ENCODE measurements around the gene FBLN5. TPM values are rescaled to one million over a fixed set of nuclear protein-coding genes. Genes with fewer than 3 reads are reported as not detected.

Gene FBLN5
- total RNA-seq, 4 donors from 2014 or later, result 79.7 to 161 (median 116) TPM

- no peaks in the 10 kb centered on the region for H3K27me3 ChIP-seq
- intact Hi-C loops (cut with DNase I), result no loop called here
- WGBS, result 100% methylated on average over 2 of the region's 2 CpGs
- H3K36me3 ChIP-seq, result peaks cover 45 to 78% (median 66%) of the 10 kb centered on the region in 4 donors
- H3K4me3 ChIP-seq, result no peak overlapping the region
- TF ChIP-seq EP300 (IDR thresholded peaks at IDR 0.05) (no peak), POLR2AphosphoS5 (IDR thresholded peaks at IDR 0.05) (no peak), CTCF (IDR thresholded peaks at IDR 0.05) (no peak), POLR2A (IDR thresholded peaks at IDR 0.05; ENCODE audit: low read depth) (no peak)
- no peaks in the 10 kb centered on the region for H3K4me1 ChIP-seq
- no peak for DNase-seq (ENCODE audit: extremely low spot score)
- no peak overlapping the region for H3K27ac ChIP-seq (replicated peaks in 1 of 4)
- no peaks in the 10 kb centered on the region for H3K9me3 ChIP-seq
Measured at GRCh38 chr14:91971188-91971778, 23.8 kb upstream of the FBLN5 start.

GRCh38 chr14:91968280-91968679 is 20.8 kb upstream of the FBLN5 start:
- no peak for DNase-seq (ENCODE audit: extremely low spot score)
- H3K4me3 ChIP-seq, result no peak overlapping the region
- H3K27ac ChIP-seq (replicated peaks in 1 of 4), result no peak overlapping the region
- H3K36me3 ChIP-seq, result peaks cover 36 to 59% (median 48%) of the 10 kb centered on the region in 4 donors
- no peaks in the 10 kb centered on the region for H3K9me3 ChIP-seq
- TF ChIP-seq POLR2A (IDR thresholded peaks at IDR 0.05; ENCODE audit: low read depth), result no peak
- TF ChIP-seq EP300 (IDR thresholded peaks at IDR 0.05), result no peak
- no peak for TF ChIP-seq CTCF (IDR thresholded peaks at IDR 0.05)
- H3K27me3 ChIP-seq, result no peaks in the 10 kb centered on the region
- H3K4me1 ChIP-seq, result no peaks in the 10 kb centered on the region
- intact Hi-C loops (cut with DNase I), result no loop called here
- 71% methylated on average over 6 of the region's 6 CpGs for WGBS

DNA sequence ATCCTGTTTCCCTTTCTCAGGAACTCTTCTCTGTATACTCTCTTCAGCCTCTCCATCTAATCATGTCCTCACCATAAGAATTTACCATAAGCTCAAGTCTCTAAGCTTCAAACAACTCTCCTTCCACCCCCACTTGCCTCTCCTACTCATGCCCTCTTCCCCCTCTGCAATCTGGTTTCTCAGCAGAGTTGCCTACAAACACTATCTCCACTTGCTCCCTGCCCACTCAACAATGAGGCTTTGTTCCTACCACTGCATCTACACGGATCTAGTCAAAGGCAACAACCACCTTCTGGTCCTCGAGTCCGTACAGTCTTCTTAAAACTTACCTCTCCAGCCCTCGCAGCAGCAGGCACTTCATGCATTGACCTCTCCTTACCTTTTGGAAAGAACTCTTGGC is 17.2 kb upstream of the FBLN5 start:
- H3K27ac ChIP-seq (replicated peaks in 1 of 4), result no peak overlapping the region
- intact Hi-C loops (cut with DNase I), result no loop called here
- H3K36me3 ChIP-seq, result peaks cover 15 to 26% (median 22%) of the 10 kb centered on the region in 4 donors
- no peaks in the 10 kb centered on the region for H3K27me3 ChIP-seq
- no peak for DNase-seq (ENCODE audit: extremely low spot score)
- TF ChIP-seq POLR2A (IDR thresholded peaks at IDR 0.05; ENCODE audit: low read depth), result no peak
- no peak for TF ChIP-seq CTCF (IDR thresholded peaks at IDR 0.05)
- no peak for TF ChIP-seq POLR2AphosphoS5 (IDR thresholded peaks at IDR 0.05)
- no peak for TF ChIP-seq EP300 (IDR thresholded peaks at IDR 0.05)
- no peaks in the 10 kb centered on the region for H3K4me1 ChIP-seq
- 86% methylated on average over 4 of the region's 4 CpGs for WGBS
- H3K9me3 ChIP-seq, result no peaks in the 10 kb centered on the region
- H3K4me3 ChIP-seq, result no peak overlapping the region

DNA sequence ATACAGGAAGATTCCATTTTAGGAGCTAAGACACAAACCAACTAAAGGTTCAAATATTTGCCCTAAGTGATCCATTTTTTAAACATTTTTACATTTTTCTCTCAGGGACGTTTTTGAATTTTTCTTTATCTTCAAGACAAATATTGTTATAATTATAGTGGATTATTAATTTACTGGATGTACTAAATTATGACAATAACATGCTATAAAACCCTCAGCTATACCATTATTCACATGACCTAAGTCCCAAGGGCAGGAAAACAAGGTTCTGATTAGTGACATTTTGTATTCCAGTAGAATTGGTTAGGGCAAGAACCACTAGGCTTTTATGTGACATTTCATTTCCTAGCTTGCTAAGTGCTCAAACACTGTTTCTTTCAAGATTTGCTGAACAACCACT is 16.5 kb upstream of the FBLN5 start:
- no peak overlapping the region for H3K4me3 ChIP-seq
- H3K27ac ChIP-seq (replicated peaks in 1 of 4), result no peak overlapping the region
- H3K36me3 ChIP-seq, result peaks cover 8 to 19% (median 14%) of the 10 kb centered on the region in 4 donors
- no peak for TF ChIP-seq EP300 (IDR thresholded peaks at IDR 0.05)
- TF ChIP-seq POLR2A (IDR thresholded peaks at IDR 0.05; ENCODE audit: low read depth), result no peak
- TF ChIP-seq POLR2AphosphoS5 (IDR thresholded peaks at IDR 0.05), result no peak
- no peak for TF ChIP-seq CTCF (IDR thresholded peaks at IDR 0.05)
- no peaks in the 10 kb centered on the region for H3K9me3 ChIP-seq
- 67% methylated on average over 1 of the region's 1 CpG for WGBS
- H3K4me1 ChIP-seq, result no peaks in the 10 kb centered on the region
- no peaks in the 10 kb centered on the region for H3K27me3 ChIP-seq
- no peak for DNase-seq (ENCODE audit: extremely low spot score)
- intact Hi-C loops (cut with DNase I), result no loop called here

- Histone ChIP-seq H3K4me1 (no peaks in the 10 kb centered on the region), H3K4me3 (no peak overlapping the region), H3K9me3 (no peaks in the 10 kb centered on the region), H3K27me3 (no peaks in the 10 kb centered on the region), H3K27ac (replicated peaks in 1 of 4) (no peak overlapping the region), H3K36me3 (peaks cover 3 to 13% (median 9%) of the 10 kb centered on the region in 4 donors)
- DNase-seq (ENCODE audit: extremely low spot score), result no peak
- WGBS, result 55% methylated on average over 6 of the region's 6 CpGs
- peak; percentile 24 to 53 for TF ChIP-seq POLR2AphosphoS5 (IDR thresholded peaks at IDR 0.05)
- TF ChIP-seq EP300 (IDR thresholded peaks at IDR 0.05), result no peak
- intact Hi-C loops (cut with DNase I), result no loop called here
Measured at GRCh38 chr14:91963465-91963864, 16.0 kb upstream of the FBLN5 start.
